HG03378 (cell line): ENCODE results near the gene AOPEP.

Source experiments
- ATAC-seq: cut with Tn5 transposase; IDR thresholded peaks from one replicate; pipeline ENCODE4 v1.9.1; 2021; ENCODE audit warnings: mild to moderate bottlenecking, moderate library complexity; ENCODE audit not compliant: unreplicated experiment

The AOPEP gene

DNA sequence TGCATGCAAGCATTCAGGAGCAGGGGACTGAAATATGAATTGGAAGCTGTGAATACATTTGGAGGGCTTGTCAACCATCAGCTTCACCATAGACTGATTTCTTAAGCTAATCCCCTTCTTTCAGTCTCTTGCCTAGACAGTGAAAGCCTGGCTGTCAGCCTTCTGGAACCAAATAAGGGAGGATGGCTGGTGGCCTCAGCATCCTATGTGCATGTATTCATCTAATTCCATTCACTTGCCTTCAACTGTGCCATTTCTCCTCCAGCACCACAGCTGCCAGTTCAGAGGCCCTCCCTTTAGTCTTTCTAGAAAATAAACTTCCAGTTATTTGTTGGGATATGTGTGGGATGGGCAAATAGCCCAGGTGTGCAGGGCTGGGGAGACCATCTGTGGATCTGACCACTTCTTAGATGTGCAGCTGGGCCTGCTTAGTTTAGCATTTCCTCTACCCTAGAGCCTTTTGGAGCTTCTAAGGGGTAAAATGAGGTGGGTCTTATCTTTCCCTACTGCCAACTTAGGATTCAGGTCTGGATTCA, 62.1 kb downstream of the AOPEP start:
- ATAC-seq, result no peak

DNA sequence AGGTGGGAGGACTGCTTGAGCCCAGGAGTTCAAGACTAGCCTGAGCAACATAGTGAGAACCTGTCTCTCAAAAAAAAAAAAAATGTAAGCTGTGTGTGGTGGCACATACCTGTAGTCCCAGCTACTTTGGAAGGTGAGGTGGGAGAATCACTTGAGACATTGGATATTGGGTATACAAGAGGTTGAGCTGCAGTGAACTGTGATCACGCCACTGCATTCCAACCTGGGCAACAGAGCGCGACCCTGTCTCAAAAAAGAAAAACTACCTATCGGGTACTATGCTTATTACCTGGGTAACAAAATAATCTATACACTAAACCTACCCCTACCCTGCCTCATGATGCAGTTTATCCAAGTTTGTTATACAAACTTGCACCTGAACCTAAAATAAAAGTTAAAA, 64.9 kb downstream of the AOPEP start:
- no peak for ATAC-seq

DNA sequence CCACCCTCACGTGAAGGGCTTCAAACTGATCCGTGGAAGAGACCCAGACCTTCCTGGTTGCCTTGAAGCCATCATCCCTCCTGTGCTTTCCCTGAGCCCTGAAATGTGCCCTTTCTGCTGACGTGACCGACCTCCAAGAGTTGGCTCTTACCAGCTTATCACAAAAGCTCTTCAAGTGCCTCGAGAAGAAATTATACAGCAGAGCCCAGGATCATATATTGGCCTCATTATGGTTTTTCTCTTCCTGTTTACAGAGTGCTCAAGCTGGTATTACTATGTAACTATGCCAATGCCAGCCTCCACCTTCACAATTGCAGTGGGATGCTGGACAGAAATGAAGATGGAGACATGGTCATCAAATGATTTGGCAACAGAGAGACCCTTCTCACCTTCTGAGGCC, 66.0 kb downstream of the AOPEP start:
- ATAC-seq, result no peak

GRCh38 chr9:94794476-94795167, 68.1 kb downstream of the AOPEP start:
- no peak for ATAC-seq

DNA sequence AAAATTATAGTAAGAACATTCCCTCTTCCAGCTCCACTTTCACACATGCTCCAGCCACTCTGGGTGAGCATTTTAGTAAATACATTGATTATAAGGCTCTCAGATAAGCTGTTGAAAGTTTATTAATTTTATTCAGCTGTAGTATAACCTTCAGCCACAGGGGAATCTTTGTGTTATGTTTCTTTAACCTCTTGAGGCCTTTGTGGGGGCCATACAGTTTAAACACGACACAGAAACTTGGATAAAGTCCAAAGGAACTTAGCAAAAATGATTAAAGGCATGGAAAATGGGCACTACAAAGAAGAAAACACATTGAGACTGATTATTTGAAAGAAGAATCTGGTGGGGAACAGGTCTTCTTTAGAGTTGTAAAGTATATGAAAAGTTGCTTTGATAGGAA, 70.2 kb downstream of the AOPEP start:
- no peak for ATAC-seq

DNA sequence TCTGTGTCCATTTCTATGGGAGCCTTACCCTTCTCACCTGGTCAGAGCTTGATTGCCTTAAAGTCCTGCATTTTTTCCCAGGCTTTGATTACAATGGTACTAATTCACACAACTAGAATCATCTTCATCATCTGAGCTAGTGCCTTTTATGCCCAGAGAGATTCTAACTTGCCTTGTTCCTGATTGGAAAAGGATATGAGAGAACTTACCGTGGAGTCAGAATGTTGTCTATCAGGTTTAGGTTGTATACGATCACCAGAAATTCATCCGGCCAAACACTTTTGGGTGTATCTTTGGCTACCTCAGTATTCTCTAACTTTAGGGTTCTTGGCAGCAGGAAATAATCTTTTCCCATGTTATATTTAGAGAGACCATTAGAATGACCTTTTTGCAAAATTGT, 71.7 kb downstream of the AOPEP start:
- ATAC-seq, result no peak

DNA sequence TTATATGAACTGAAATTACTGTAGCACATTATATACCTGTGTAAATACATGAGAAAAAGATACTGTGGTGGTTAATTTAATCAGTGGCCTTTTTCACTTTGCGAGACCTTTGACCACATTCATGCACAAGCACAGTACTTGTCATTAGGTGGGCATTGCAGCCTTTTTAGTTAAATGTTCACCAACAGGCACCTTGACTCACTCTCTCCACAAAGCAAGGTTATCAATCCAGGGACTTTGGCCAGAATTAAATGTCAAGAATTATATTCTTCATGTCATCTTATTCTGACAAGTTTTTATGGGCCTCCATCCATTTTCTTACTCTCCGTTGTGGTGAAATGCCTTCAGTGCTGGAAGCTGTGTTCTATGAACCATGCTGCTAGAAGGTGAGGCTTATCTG, 72.2 kb downstream of the AOPEP start:
- no peak for ATAC-seq

GRCh38 chr9:94799578-94800264, 73.2 kb downstream of the AOPEP start:
- ATAC-seq, result no peak

GRCh38 chr9:94800424-94801117, 74.1 kb downstream of the AOPEP start:
- ATAC-seq, result no peak

GRCh38 chr9:94801234-94801633, 74.7 kb downstream of the AOPEP start:
- ATAC-seq, result no peak

DNA sequence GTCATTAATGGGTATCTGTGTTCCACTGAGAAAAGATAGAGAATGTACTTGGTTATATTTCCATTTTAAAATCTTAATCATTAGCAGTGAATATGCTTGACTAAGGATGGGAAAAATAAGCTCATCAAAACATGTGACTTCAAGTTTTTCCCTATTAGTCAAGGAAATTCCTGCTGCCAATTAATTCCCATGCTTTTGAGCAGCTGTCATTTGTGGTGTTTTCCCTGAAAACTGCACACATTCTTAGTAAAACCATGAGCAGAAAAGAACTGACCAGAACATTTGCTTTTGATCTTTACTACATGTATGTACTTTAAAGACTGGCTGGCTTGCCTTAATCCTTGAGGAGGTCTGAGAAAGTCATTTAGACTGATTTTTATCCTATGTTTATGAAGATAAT, 75.2 kb downstream of the AOPEP start:
- no peak for ATAC-seq

- ATAC-seq, result no peak
Observed at GRCh38 chr9:94802251-94802650, 75.8 kb downstream of the AOPEP start.

DNA sequence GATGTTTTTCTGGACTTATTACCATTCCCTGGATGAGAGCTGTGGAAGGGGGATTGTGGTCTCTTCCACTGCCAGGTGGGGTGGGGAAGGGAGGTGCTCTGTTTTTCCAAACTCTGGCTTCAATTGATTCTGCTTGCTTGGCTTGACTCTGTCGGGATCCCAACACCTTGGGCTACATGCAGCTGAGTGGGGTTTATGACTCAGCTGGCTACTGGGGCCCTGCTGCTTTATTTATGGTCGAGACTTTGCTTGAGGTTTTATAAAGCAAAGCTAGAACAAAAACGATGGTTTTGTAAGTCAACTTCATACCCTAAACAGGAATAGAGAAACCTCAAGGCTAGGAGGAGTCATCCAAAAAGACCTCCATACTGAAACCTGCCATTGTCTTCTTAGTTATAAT, 76.3 kb downstream of the AOPEP start:
- peak; percentile 57 for ATAC-seq

GRCh38 chr9:94804316-94804715, 77.8 kb downstream of the AOPEP start:
- no peak for ATAC-seq

DNA sequence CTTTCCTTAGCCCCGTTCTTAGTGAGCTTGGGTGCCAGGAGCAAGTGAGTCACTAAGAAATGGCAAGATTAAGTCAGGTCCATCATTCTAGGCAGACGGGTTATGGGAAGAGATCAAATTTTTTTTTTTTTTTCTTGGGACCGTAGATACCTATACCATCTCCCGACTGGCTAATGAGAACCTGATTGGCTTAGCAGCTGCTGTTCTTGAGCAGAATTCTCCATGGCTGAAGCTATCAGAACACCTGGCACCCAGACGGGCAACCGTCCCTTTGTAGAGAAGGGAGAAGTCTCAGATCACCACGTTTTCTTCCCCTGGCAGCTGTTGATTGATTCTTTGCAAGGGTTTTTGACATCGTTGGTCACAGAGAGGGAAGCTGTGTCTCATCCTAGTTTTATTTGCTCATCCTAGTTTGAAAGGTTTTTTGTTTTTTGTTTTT, 78.6 kb downstream of the AOPEP start:
- no peak for ATAC-seq

GRCh38 chr9:94805585-94805984, 79.1 kb downstream of the AOPEP start:
- ATAC-seq, result no peak

DNA sequence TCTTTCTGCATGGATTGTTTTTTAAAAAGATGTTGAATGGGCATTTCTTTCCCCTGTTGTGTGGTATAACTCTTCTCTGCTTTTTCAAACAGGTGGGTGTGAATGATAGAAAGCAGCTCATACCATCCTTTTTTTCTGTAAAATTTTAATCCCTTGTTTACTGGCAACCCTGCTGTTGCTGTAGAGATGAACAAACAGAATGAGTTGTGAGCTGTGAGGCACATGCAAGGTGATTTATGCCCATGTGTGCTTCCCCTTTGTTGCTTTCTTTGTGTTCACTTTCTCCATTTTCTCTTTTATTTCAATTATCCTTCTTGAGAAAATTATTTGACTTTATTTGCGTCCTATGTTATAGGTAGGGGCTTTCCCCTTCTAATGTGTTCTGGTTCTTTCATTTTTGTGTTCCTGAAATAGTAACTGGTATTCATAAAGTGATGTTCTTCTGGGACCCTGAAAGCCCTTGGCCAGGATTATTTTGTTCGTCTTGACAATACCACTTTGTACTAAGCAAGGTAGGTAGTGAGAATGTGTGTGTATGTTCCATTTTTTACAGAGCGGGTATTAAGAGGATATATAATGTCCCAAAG, 79.9 kb downstream of the AOPEP start:
- ATAC-seq, result no peak

GRCh38 chr9:94807556-94807955, 81.1 kb downstream of the AOPEP start:
- ATAC-seq, result no peak

GRCh38 chr9:94808926-94809700, 82.6 kb downstream of the AOPEP start:
- no peak for ATAC-seq

DNA sequence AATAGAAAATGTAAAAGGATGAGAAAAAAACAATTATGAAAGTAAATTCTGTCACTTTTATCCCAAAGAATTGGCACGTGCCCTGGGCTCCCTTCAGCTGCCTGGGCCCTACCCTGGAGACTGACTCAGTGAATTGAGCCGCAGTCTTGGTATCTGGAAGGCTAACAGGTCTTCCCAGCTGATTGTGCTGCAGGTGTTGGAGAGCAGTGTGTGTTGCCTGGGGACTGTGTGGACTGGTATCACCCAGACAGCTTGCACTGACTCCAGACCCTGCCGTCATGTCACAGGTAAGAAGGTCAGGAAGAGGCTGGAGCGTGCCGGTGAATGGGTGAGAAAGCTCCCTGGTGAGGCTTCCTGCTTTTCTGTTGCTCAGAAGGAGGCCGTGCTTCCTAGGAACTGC, 83.3 kb downstream of the AOPEP start:
- no peak for ATAC-seq

DNA sequence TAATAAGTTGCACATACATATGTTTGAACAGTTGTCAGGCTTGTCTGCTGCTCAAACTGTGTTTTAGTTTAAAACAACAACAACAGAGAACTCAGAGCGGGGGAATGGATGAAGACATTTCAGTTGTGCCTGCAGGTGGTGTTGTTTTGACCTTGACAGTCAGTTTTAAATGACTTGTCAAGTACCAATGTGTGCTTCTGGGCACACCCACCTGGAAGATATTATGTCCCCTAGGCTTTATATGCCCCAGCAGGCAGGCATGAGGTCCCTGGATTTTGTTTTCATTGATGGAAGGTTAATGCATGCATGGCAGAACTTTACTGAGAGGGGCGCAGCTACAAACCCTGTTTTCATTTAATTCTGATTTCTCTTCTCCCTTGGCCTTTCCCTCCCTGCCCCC, 84.6 kb downstream of the AOPEP start:
- no peak for ATAC-seq
